Endometrium (tissue), 2 donors: ENCODE results near the gene CAMK2B.

Experiments used
- FAIRE-seq: peaks from 2 replicates; lab custom pipeline; 2012; peaks lifted over from hg19 to GRCh38; lab: Jason Lieb, UNC
- donor health status: control.
- donor health status: control.

Gene CAMK2B

GRCh38 chr7:44308596-44309270 lies 16.7 kb downstream of the CAMK2B start:
- no peak for FAIRE-seq

DNA sequence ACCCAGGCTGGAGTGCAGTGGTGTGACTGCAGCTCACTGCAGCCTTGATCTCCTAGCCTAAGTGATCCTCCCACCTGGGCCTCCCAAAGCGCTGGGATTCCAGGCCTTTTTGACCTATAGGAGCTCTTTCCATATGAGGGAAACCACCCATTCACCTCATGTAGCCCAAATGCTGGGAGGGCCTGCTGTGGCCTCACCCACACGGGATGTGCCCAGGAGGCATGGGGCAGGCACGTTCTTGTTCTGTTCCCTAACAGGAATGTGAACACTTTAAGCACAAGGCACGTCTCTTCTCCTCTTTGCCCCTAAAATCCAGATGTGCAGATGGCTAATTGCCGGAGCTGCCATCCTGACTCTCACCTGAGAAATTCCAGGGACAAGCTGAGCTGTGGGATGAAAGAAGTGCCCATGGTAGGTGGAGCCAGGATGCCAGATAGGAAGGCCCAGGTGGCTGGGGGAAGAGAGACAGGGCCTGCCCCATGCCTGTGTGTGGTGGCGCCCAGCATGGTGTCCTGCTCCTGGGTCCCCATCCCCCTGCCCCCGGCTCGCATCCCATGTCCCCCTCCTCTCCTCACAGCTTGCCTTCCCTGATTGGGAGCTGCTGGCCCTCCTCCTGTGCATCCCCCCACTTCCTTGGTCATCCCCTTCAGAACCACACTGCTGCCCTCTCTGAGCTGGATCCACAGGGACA lies 17.3 kb downstream of the CAMK2B start:
- FAIRE-seq = no peak

- no peak for FAIRE-seq
Observed at GRCh38 chr7:44307301-44307900, 18.0 kb downstream of the CAMK2B start.

DNA sequence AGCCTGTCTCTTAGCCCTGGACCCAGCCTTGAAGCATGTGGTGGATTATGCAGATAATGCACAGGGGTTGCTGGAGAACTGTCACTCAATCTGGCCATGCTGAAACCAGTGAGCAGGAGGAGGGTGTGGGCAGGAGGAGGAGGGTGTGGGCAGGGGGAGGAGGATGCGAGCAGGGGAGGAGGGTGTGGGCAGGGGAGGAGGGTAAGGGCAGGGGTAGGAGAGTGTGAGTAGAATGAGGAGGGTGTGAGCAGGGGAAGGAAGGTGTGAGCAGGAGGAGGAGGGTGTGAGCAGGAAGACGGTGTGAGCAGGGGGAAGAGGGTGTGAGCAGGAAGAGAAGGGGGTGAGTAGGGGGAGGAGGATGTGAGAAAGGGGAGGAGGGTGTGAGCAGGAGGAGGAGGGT lies 18.8 kb downstream of the CAMK2B start:
- no peak for FAIRE-seq

GRCh38 chr7:44305564-44306507 lies 19.6 kb downstream of the CAMK2B start:
- no peak for FAIRE-seq

GRCh38 chr7:44294325-44295069 lies 30.9 kb downstream of the CAMK2B start:
- no peak for FAIRE-seq

DNA sequence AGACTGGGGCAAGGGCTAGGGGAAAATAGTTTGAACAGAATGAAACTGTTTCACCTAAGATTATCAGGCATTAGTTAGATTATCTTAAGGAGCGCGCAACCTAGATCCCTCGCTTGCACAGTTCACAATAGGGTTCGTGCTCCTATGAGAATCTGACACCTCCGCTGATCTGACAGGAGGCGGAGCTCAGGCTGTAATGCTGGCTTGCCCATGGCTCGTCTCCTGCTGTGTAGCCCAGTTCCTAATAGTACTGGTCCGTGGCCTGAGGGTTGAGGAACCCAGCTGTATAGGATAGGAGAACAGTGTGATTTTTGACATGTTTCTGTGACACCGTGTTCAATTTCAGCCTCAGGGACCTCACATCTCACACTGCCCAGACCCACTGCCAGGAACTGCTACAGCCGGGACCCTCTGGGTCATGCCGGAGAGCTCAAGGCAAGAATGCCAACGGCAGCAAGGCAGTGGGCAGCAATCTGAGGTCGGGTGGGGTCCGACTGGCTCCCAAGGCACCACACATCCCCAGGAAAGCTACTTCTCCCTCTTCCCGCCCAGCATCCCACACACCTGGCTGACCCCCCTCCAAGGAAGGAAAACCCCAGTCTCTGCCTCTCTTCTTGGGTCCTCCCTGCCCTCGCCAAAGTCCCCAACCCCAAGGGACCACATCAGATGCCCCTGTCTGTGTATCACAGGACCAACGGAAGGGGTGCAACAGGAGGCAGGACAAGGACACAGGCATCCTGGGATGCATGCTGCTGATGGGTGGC lies 31.7 kb downstream of the CAMK2B start:
- FAIRE-seq = no peak

GRCh38 chr7:44292876-44293560 lies 32.4 kb downstream of the CAMK2B start:
- FAIRE-seq = no peak

DNA sequence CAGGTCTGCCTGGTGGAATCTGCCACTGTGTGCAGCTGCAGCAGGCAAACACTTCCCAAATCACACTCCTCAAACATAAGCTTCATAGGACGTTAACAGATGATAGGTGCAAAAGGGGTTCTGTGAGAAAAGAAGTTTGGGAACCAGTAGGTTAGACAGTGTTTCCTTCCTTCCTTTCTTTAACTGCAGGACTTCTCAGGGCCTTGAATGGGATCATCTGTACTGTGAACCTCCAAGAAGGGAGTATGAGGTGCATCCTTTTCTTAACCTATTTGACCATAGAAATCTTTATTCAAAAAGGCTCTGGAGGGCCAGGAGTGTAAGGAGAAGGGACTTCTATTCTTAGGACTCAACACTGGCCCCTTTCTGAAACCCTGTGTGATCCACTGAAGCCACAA lies 33.0 kb downstream of the CAMK2B start:
- no peak for FAIRE-seq

GRCh38 chr7:44291733-44292419 lies 33.5 kb downstream of the CAMK2B start:
- no peak for FAIRE-seq

DNA sequence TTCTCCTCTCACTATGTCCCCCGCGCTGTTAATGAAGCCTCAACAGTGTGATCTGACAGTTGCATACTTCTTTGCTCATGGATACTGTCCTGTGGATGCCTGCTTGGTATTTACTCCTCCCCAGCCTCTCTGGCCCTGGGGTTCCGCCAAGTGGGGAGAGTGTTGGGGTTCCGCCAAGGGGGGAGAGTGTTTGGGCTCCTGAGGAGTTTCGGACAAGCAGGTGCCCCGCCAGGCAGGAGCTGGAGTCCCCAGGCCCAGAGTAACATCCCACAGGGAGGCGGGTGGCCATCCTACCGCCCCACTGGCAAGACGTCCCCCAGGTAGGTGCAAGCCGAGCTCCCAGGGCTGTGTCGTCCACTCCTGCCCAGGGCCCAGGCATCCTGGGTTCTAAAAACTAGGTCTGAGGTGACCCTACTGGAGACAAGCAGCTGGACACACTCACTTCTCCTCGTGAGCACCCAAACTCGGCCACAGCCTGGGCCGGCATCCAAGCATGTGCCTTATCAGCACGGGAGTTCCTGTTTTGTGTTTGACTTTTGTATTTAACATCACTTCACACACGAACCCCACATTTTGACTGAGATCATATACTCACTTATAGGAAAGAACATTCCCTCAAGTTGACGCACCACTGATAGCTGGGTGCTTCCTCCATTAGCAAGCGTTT lies 34.2 kb downstream of the CAMK2B start:
- no peak for FAIRE-seq

GRCh38 chr7:44290252-44290620 lies 35.2 kb downstream of the CAMK2B start:
- no peak for FAIRE-seq

DNA sequence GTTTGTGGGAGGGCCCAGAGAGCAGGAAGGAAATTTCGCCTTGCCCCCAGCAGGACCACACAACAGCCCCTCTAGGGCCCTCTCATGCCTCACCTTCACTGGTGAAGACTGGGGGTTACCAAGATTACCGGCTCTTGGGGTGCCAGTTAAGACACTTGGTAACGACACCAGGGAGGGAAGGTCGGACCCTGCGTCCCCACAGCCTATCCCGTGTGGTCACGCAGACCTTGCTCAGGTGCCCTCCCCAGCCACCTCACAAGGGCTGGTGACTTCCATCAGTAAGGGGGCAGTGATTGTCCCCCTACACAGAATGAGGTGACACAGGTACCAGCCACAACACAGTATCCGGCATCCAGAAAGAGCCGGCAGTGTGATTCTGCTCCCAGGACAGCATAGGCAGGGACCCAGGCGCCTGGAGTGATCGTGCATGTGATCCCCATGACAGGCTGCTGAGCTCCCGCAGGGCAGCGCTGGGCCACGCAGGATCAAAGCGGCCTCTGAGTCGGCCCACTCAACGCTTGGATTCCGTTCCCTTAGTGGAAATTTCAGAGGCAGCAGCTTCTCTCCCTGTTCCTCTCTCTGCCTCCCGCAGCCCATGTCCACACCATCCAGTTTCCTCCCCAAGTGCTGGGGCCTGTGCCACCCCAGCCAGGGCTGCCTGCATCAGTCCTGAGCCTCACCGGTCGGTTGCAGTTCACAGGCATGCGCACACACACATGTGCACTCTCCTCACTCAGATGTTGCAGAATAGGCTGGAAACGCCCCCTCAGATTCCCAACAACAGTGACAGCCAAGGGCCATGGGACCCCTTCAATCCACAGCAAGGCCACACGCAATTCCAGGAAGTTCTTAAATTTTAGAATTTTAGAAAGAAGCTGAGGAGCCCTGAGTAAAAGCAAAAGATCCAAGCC lies 35.8 kb downstream of the CAMK2B start:
- FAIRE-seq = no peak

DNA sequence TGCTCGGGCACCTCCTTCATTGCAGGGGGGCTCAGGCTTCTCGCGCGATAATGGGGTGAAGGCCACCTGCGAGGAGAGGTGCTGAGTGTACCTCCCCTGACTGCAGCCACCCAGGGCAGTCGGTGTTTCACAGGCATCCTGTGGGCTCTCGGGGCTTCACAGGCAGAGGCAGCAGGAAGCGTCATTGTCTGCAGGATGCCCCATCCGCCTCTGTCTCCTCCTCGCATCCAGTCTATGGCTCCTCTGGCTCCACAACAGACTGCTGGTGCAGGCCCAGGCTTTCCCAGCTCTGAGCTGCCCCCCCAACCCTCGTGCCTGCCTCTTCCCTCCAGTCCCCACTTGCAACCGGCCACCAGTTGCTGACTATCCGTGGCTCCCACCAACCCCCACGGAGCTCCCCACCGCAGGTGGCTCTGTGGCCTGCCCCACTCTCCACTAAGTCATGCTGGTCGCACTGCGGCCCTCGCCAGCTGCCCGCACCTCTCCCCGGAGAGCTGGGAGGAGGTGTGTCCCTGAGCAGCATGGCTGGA lies 36.5 kb downstream of the CAMK2B start:
- FAIRE-seq = no peak

GRCh38 chr7:44288381-44288685 lies 37.1 kb downstream of the CAMK2B start:
- FAIRE-seq = no peak

DNA sequence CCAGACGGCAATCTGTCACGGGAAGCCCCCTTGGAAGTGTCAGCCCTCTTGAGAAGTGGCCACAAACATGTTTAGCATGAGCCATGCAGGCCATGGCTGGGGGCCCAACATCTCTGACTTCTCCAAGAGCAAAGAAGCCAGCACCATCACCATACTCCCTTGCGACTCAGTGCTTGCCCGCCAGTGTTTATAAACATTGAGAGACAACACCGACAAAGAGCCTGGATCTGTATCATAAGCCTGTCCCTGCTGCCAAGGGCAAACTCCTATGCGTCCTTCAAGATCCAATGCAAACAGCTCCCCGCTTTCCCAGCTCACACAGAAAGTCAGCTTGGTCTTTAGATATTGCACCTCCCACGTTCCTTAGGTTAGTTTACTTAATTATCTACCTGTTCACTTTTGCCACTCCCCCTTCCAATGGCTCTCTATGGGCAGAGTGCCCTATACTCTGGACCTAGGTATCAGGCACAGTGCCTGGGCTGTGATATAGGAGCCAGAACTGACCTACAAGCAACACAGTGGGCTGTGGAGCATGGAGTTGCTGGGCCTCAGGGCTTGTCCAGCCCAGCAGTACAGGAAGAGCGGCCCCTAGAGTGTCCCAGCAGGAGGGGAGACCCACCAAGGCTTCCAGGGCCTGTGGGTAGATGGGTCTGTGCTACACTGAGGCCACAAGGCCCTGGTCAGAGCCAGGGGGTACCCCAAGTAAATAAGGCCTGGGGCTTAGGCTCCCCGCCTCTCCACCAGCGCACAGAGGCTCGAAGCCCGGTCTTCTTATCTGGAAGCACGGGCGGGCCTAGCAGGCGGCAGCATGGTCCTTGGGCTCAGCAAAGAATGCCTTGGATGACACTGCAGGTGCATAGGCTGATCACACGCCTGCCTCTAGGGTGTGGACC lies 37.7 kb downstream of the CAMK2B start:
- no peak for FAIRE-seq
